T47D (cell line): ENCODE data around the gene TCF12.

Experiments used
- DNase-seq, 2 experiments: peaks; one replicate each; pipeline versions ENCODE4 v3.0.0 to v3.0.0-alpha.2; 2011 to 2012; ENCODE audit warnings: low read depth in 1 of 2, low spot score in 1 of 2
- JUND ChIP-seq: IDR thresholded peaks from 2 replicates; pipeline ENCODE4 v1.6.1; 2012; ENCODE audit warnings: low read depth
- in situ Hi-C: cut with HindIII; loops from 2 replicates; pipeline ENCODE4 v1.10.0; 2016; ENCODE audit warnings: low sequenced_read_pairs, low pct_unique_long_range_greater_than_20kb

Gene TCF12

DNA sequence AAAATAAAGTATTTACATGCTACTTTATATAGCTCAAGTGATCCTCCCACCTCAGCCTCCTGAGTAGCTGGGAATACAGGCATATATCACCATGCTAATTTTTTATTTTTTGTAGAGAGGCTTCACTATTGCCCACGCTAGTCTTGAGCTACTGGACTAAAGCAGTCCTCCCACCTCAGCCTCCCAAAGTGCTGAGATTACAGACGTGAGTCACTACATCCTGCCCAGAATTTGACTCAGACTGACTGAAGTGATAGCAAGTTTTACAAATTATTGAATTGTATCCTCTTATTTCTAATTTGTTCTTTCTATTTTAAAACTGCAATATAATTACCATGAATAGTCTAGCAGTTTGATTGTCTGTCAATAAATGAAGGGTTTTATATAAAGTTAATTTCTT, 247.5 kb downstream of the TCF12 start:
- in situ Hi-C loops, result no loop called here
- TF ChIP-seq JUND, result no peak
- no peak for DNase-seq

- in situ Hi-C loops, result no loop called here
- no peak for DNase-seq
- TF ChIP-seq JUND, result no peak
Measured at GRCh38 chr15:57167821-57168395, 249.5 kb downstream of the TCF12 start.

DNA sequence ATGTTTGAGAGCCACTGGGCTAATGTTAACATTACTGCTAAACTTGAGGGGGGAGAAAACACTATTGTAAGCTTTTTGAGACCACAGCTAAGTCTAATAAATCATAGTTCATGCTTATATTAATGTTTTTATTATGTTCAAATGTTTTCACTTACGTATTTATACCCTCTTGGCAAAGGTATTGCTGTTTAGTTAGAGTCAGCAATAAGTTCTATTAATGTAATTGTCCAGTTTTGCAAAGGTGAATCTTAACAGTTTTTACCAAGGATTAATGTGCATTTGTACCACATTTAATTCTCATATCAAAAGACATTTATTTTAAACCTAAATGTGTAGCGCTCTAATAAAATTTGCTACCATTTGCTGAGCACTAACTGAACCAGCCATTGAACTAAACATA, 251.2 kb downstream of the TCF12 start:
- in situ Hi-C loops, result no loop called here
- DNase-seq, result no peak
- no peak for TF ChIP-seq JUND

DNA sequence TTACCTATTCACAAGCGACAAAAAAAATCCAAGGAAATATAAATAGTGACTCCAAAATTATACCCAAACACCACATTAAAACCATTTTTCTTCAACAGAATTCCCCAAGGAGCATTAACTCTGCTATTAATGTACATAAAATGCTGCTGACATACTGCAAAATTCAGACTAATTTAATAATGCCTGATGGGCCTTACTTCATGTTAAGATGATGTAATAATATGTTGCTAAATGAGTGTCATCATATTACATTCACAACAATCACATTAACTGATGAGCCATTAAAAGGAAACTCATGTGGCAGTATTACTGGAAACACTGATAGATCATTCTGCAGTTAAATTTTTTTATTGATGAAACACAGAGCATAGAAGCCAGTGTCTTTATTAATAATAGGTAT, 253.0 kb downstream of the TCF12 start:
- DNase-seq, result no peak
- TF ChIP-seq JUND, result no peak
- in situ Hi-C loops, result no loop called here

GRCh38 chr15:57172925-57173324, 254.5 kb downstream of the TCF12 start:
- no peak for TF ChIP-seq JUND

GRCh38 chr15:57183041-57183440, 264.6 kb downstream of the TCF12 start:
- TF ChIP-seq JUND, result no peak
- no peak for DNase-seq
- in situ Hi-C loops, result no loop called here

More at GRCh38 chr15:57172925-57173324, 254.5 kb downstream of the TCF12 start:
- in situ Hi-C loops, result no loop called here
- DNase-seq, result no peak

DNA sequence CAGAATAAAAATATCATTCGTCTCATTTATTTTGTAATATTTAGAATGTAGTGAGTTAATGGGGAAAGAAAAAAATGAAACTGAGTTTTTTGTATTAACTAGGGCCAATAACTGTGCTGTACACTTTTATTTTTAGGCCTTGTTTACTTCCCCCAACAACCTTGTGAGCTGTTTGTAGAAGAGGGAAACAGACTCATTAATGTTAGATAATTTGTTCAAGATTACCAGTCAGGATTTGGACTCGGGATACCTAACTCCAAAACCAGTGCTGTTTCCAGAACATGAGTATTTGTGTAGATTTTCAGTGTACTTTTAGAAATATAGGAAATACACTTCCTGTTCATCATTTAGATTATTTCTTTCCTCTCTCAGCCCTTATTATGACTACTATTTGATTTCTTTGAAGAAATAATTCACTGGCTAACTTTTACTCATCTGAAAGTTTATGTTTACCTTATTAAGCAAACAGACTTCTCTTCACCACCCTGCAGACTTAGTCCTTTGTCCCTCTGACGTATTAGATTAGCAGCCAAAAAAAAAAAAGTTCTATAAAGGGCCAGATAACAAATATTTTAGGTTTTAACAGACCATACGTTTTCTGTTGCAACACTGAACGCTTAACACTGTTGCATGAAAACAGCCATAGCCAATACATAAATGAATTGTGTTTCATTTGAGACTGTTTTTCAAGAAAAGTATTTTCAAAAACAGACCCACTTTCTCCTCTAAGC, 265.3 kb downstream of the TCF12 start:
- in situ Hi-C loops, result no loop called here
- no peak for TF ChIP-seq JUND
- DNase-seq, result no peak

DNA sequence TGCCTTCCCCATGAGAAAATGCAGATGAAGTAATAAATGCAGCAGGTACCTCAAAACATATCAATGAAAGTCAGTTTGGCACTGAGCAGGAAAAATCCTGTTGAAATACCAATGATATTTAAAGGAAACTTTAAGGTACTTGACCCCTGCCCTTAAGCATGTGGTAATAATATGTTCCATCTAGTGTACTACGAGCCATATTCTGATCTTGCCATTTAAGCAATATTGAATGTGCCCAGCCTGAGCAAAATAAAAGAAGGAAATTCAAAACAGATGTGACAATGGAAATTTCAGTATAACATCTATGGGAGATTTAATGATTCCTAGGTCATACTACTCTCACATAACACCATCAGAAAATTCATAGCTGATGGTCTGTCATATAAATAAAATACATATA, 266.1 kb downstream of the TCF12 start:
- no peak for DNase-seq
- in situ Hi-C loops, result no loop called here
- TF ChIP-seq JUND, result no peak

DNA sequence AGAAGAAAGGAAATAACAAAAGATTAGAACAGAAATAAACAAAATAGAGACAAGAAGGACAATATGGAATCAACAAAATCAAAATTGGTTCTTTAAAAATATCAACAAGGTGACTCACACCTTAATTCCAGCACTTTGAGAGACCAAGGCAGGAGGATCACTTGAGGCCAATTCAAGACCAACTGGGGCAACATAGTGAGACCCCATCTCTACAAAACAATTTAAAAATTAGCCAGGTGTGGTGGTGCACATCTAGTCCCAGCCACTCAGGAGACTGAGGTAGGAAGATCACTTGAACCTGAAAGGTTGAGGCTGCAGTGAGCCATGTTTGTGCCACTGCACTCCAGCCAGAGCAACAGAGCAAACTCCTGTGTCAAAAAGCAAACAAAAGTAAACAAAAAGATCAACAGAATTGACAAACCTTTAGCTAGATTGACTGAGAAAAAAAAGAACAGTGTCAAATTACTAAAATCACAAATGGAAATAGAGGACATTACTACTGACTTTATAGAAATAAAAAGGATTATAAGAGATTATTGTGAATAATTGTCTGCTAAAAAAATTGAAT, 267.1 kb downstream of the TCF12 start:
- DNase-seq, result no peak
- TF ChIP-seq JUND, result no peak
- in situ Hi-C loops, result no loop called here

- in situ Hi-C loops, result no loop called here
- no peak for DNase-seq
- TF ChIP-seq JUND, result no peak
Measured at GRCh38 chr15:57189466-57189865, 271.0 kb downstream of the TCF12 start.

- in situ Hi-C loops, result no loop called here
- DNase-seq, result no peak
- TF ChIP-seq JUND, result no peak
Measured at GRCh38 chr15:57190208-57190607, 271.8 kb downstream of the TCF12 start.

DNA sequence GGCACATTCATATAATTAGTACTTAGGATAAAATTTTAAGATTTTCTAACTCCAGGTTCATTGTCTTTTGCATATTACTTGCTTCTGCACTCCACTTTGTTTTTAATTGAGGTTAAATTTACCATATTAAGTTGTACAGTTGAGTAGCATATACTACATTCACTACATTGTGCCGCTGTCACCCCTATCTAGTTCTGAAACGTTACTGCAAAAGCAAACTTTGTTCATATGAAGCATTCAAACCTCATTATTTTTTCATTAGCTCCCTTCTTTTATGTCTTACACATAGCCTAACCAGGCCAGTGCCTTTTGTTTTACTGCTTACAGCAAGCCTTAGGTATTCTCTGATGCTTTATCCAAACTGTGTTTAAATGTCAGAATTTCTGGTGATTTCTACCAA, 274.7 kb downstream of the TCF12 start:
- TF ChIP-seq JUND, result no peak
- no peak for DNase-seq
- in situ Hi-C loops, result no loop called here

DNA sequence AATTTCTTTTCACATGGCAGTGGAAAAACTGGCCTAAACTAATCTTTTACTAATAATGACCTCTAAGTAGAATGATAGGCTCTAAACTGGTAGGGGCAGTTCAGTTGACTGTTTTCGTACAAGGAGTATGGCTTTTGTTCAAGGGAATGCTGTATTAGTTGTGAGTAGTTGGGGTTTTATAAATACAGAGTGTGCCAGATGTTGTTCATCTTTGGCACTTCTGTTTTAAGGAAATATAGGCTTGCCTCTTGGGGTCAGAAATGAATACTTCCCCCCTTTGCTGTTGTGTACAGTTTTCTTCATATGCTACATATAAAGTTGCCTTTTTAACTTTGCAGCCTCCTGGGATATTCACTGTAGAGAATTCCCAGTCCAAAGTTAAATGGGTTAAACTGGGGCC, 276.9 kb downstream of the TCF12 start:
- no peak for TF ChIP-seq JUND
- DNase-seq, result no peak
- in situ Hi-C loops, result no loop called here
